GM23338 (cell line): ENCODE measurements around the gene GTPBP1. TPM values are rescaled to one million over a fixed set of nuclear protein-coding genes. Genes with fewer than 3 reads are reported as not detected.

Experiments
- ATAC-seq: fragments of 200-7000 bp; cut with Tn5 transposase; 3 replicates; pipeline ENCODE4 v1.9.1; 2020
- DNase-seq: peaks from one replicate; pipeline ENCODE4 v3.0.0-alpha.2; 2015; ENCODE audit warnings: low spot score
- H2AFZ ChIP-seq: fragments of 200-600 bp; sonication (generic); 2 replicates; pipeline ENCODE4 v1.8.0; 2016; ENCODE audit warnings: antibody characterized with exemption, mild to moderate bottlenecking, moderate library complexity
- H3F3A ChIP-seq: fragments of 200-600 bp; sonication (generic); replicated peaks from 2 replicates; pipeline ENCODE4 v1.8.0; 2017; ENCODE audit warnings: antibody characterized with exemption, mixed run types, low read depth
- H3K27ac ChIP-seq: fragments of 200-600 bp; sonication (generic); 2 replicates; pipeline ENCODE4 v1.6.1; 2016; ENCODE audit warnings: low read depth
- H3K27me3 ChIP-seq: fragments of 200-600 bp; sonication (generic); 2 replicates; pipeline ENCODE4 v1.8.0; 2016; ENCODE audit warnings: mild to moderate bottlenecking, mixed run types, moderate library complexity; ENCODE audit not compliant: insufficient read depth
- H3K36me3 ChIP-seq: fragments of 200-600 bp; sonication (generic); 2 replicates; pipeline ENCODE4 v1.8.0; 2016; ENCODE audit warnings: mild to moderate bottlenecking; ENCODE audit not compliant: insufficient read depth
- H3K4me1 ChIP-seq: fragments of 200-600 bp; sonication (generic); 2 replicates; pipeline ENCODE4 v1.8.0; 2016; ENCODE audit warnings: mild to moderate bottlenecking, moderate library complexity; ENCODE audit not compliant: insufficient read depth
- H3K4me2 ChIP-seq: fragments of 200-600 bp; sonication (generic); 2 replicates; pipeline ENCODE4 v1.7.1; 2017; ENCODE audit warnings: mixed run types
- H3K4me3 ChIP-seq: fragments of 200-600 bp; sonication (generic); 2 replicates; pipeline ENCODE4 v1.6.1; 2016; ENCODE audit warnings: mixed run types
- H3K79me2 ChIP-seq: fragments of 200-600 bp; sonication (generic); replicated peaks from 2 replicates; pipeline ENCODE4 v1.8.0; 2017; ENCODE audit warnings: mild to moderate bottlenecking; ENCODE audit not compliant: insufficient read depth
- H3K9me2 ChIP-seq: fragments of 200-600 bp; sonication (generic); 2 replicates; pipeline ENCODE4 v1.8.0; 2017; ENCODE audit not compliant: insufficient read depth
- H4K20me1 ChIP-seq: fragments of 200-600 bp; sonication (generic); replicated peaks from 2 replicates; pipeline ENCODE4 v1.8.0; 2017; ENCODE audit warnings: mild to moderate bottlenecking; ENCODE audit not compliant: insufficient read depth
- H3K27ac Mint-ChIP-seq: 2 replicates; pipeline ENCODE4 v1.8.0; 2020; ENCODE audit warnings: inconsistent platforms, mild to moderate bottlenecking, moderate library complexity, mixed read lengths
- H3K27me3 Mint-ChIP-seq: 3 replicates; pipeline ENCODE4 v1.8.0; 2022; ENCODE audit warnings: low read depth, mild to moderate bottlenecking, moderate library complexity, mixed read lengths, inconsistent platforms; ENCODE audit not compliant: insufficient read depth, poor library complexity
- H3K36me3 Mint-ChIP-seq: 3 replicates; pipeline ENCODE4 v1.8.0; 2021; ENCODE audit warnings: low read depth, mild to moderate bottlenecking, inconsistent platforms, moderate library complexity, mixed read lengths
- H3K4me1 Mint-ChIP-seq: 3 replicates; pipeline ENCODE4 v1.8.0; 2020; ENCODE audit warnings: mild to moderate bottlenecking, inconsistent platforms, mixed read lengths
- H3K4me3 Mint-ChIP-seq: 3 replicates; pipeline ENCODE4 v1.8.0; 2021; ENCODE audit warnings: moderate library complexity, mild to moderate bottlenecking, inconsistent platforms, mixed read lengths
- H3K9me3 Mint-ChIP-seq: 3 replicates; pipeline ENCODE4 v1.8.0; 2020; ENCODE audit warnings: moderate library complexity, mild to moderate bottlenecking, inconsistent platforms, mixed read lengths
- CTCF ChIP-seq, 2 experiments: fragments of 200-600 bp in 1 of 2; sonication (generic) in 1 of 2; conservative IDR thresholded peaks; 2 replicates each; pipeline versions ENCODE4 v1.5.1 to v1.6.1; 2016 to 2017; ENCODE audit warnings: antibody characterized with exemption in 2 of 2, low read depth in 2 of 2, mild to moderate bottlenecking in 2 of 2, moderate library complexity in 1 of 2
- JUNB ChIP-seq: IDR thresholded peaks from one replicate; pipeline ENCODE4 v1.6.1; 2016; ENCODE audit warnings: antibody characterized with exemption; ENCODE audit not compliant: unreplicated experiment
- NANOG ChIP-seq: IDR thresholded peaks from 2 replicates; pipeline ENCODE4 v1.6.1; 2016; ENCODE audit warnings: antibody characterized with exemption, borderline replicate concordance
- REST ChIP-seq: IDR thresholded peaks from one replicate; pipeline ENCODE4 v1.6.1; 2018; ENCODE audit warnings: antibody characterized with exemption; ENCODE audit not compliant: unreplicated experiment
- STAT1 ChIP-seq: IDR thresholded peaks from one replicate; pipeline ENCODE4 v1.6.1; 2016; ENCODE audit warnings: antibody characterized with exemption; ENCODE audit not compliant: unreplicated experiment
- ZNF331 ChIP-seq: fragments of 250-450 bp; sonication (Bioruptor Pico); IDR thresholded peaks from 2 replicates; pipeline ENCODE4 v1.5.0; 2020; ENCODE audit warnings: low read depth, mild to moderate bottlenecking, moderate library complexity
- ZNF462 ChIP-seq: fragments of 250-450 bp; sonication (Bioruptor Pico); IDR thresholded peaks from 2 replicates; pipeline ENCODE4 v1.5.0; 2020; ENCODE audit warnings: mild to moderate bottlenecking, moderate library complexity
- polyA plus RNA-seq: library from polyadenylated mRNA; unstranded; fragments of >200 nt; fragmentation: Nextera tagmentation; extraction: Ambion mirVana; gene quantifications from 2 replicates; pipeline ENCODE4 v1.2.1, GENCODE V29; 2016
- total RNA-seq: library from RNA; depleted of rRNA; stranded (reverse); fragments of >200 nt; shearing (Covaris generic); gene quantifications from 2 replicates; pipeline ENCODE4 v1.2.3, GENCODE V29; 2014

The GTPBP1 gene
- total and polyA plus RNA-seq, 2 experiments from 2014 or later: 27.2 to 88.4 TPM

- peaks cover 55% of the 10 kb centered on the region for H3K79me2 ChIP-seq
Observed at GRCh38 chr22:38715176-38715764, 9.5 kb downstream of the GTPBP1 start.

More at GRCh38 chr22:38715176-38715764, 9.5 kb downstream of the GTPBP1 start:
- Mint-ChIP-seq H3K36me3 (peaks cover 38% of the 10 kb centered on the region), H3K27me3 (peaks cover 7% of the 10 kb centered on the region), H3K4me3 (no peak overlapping the region; the same call in 2 of the 3 replicates), H3K27ac (peak overlapping the region; percentile 54; the same call in 1 of the 2 replicates), H3K4me1 (peaks cover 42% of the 10 kb centered on the region), H3K9me3 (no peaks in the 10 kb centered on the region)
- Histone ChIP-seq H3F3A (0 out of 2 replicates have a peak, but pooled peaks cover 4% of the 10 kb centered on the region), H3K36me3 (peaks cover 25% of the 10 kb centered on the region; the same call in 1 of the 2 replicates), H3K27ac (no peak overlapping the region), H2AFZ (no peak overlapping the region), H3K4me2 (no peak overlapping the region), H3K27me3 (no peaks in the 10 kb centered on the region), H4K20me1 (peaks cover 54% of the 10 kb centered on the region), H3K4me1 (peaks cover 31% of the 10 kb centered on the region), H3K4me3 (no peak overlapping the region), H3K9me2 (no peaks in the 10 kb centered on the region)
- no peak for TF ChIP-seq CTCF (conservative IDR thresholded peaks at IDR 0.05; ENCODE audit: low read depth in 2 of 2)
- no peak for TF ChIP-seq STAT1
- no peak for TF ChIP-seq JUNB
- no peak for TF ChIP-seq ZNF331 (CRISPR knock-in tag)
- TF ChIP-seq NANOG: no peak
- TF ChIP-seq ZNF462 (CRISPR knock-in tag): no peak
- no peak for TF ChIP-seq REST
- no peak for ATAC-seq
- DNase-seq: no peak
